GM12878 (cell line): Measurements from ENCODE around the gene SPRN. TPM values are rescaled to one million over a fixed set of nuclear protein-coding genes. Genes with fewer than 3 reads are reported as not detected.

Experiments
- ATAC-seq: fragments of 200-7000 bp; cut with Tn5 transposase; 3 replicates; pipeline ENCODE4 v1.9.1; 2020; ENCODE audit warnings: mild to moderate bottlenecking, moderate library complexity
- BruUV-seq: library from RNA; stranded (reverse); fragments of 400-500 nt; replicated peaks from 2 replicates; lab custom pipeline; 2021; lab: Mats Ljungman, UMichigan
- CTCF ChIA-PET: fragments of 300-600 bp; sonication (Branson Sonifier 250); formaldehyde crosslinking; extraction: SDS; loops from one replicate; lab custom pipeline; 2021; ENCODE audit warnings: inconsistent platforms; lab: Yijun Ruan, JAX
- POLR2A ChIA-PET: fragments of 350-600 bp; formaldehyde crosslinking; extraction: SDS; loops from one replicate; lab custom pipeline; 2021; ENCODE audit warnings: inconsistent platforms; lab: Charles Lee
- RAD21 ChIA-PET: fragments of 300-600 bp; sonication (Branson Sonifier 250); formaldehyde crosslinking; loops from one replicate; lab custom pipeline; 2023; ENCODE audit warnings: antibody characterized with exemption; ENCODE audit not compliant: unreplicated experiment; lab: Charles Lee
- SMC1A ChIA-PET: fragments of 300-600 bp; sonication (Branson Sonifier 250); formaldehyde crosslinking; loops from one replicate; lab custom pipeline; 2023; ENCODE audit not compliant: unreplicated experiment, uncharacterized antibody; lab: Charles Lee
- DNase-seq: peaks from one replicate; pipeline ENCODE4 v3.0.0-alpha.2; 2011; ENCODE audit warnings: low read depth, low spot score
- FAIRE-seq: peaks from 3 replicates; lab custom pipeline; 2011; peaks lifted over from hg19 to GRCh38; lab: Jason Lieb, UNC
- H2AFZ ChIP-seq: 2 replicates; pipeline ENCODE4 v1.6.0; 2011; ENCODE audit warnings: low read depth, low read length, control low read depth; ENCODE audit not compliant: control insufficient read depth
- H3K27ac ChIP-seq: 2 replicates; pipeline ENCODE4 v1.5.1; 2011; ENCODE audit warnings: control low read depth; ENCODE audit not compliant: control insufficient read depth, insufficient read depth
- H3K27me3 ChIP-seq, 2 experiments: replicated peaks in 1 of 2; 2 replicates each; pipeline versions ENCODE4 v1.6.0 to v1.6.1; 2011; ENCODE audit warnings: low read length in 1 of 2; ENCODE audit not compliant: control insufficient read depth in 2 of 2, insufficient read depth in 2 of 2
- H3K36me3 ChIP-seq, 2 experiments: 2 replicates each; pipeline ENCODE4 v1.5.1; 2011; ENCODE audit warnings: low read length in 1 of 2; ENCODE audit not compliant: control insufficient read depth in 2 of 2, insufficient read depth in 2 of 2
- H3K4me1 ChIP-seq: 2 replicates; pipeline ENCODE4 v1.6.1; 2011; ENCODE audit warnings: mild to moderate bottlenecking, low read length, moderate library complexity, mixed read lengths; ENCODE audit not compliant: control insufficient read depth, insufficient read depth
- H3K4me2 ChIP-seq: 2 replicates; pipeline ENCODE4 v1.6.0; 2011; ENCODE audit warnings: control low read depth; ENCODE audit not compliant: control insufficient read depth, insufficient read depth
- H3K4me3 ChIP-seq: fragments of 200-600 bp; sonication (generic); 2 replicates; pipeline ENCODE4 v1.5.1; 2016
- H3K79me2 ChIP-seq: 2 replicates; pipeline ENCODE4 v1.6.0; 2011; ENCODE audit warnings: low read length; ENCODE audit not compliant: control insufficient read depth, insufficient read depth
- H3K9ac ChIP-seq: 2 replicates; pipeline ENCODE4 v1.8.0; 2011; ENCODE audit warnings: low read length, control low read depth, mixed read lengths; ENCODE audit not compliant: control insufficient read depth, insufficient read depth
- H3K9me3 ChIP-seq: replicated peaks from 3 replicates; pipeline ENCODE4 v1.5.1; 2011; ENCODE audit warnings: mild to moderate bottlenecking, low read length; ENCODE audit not compliant: control insufficient read depth, insufficient read depth
- H4K20me1 ChIP-seq: 2 replicates; pipeline ENCODE4 v1.6.0; 2011; ENCODE audit not compliant: control insufficient read depth, insufficient read depth
- FOXM1 ChIP-seq: IDR thresholded peaks from 2 replicates; pipeline ENCODE4 v1.6.1; 2012; ENCODE audit warnings: low read depth, mild to moderate bottlenecking, inconsistent platforms, low read length, moderate library complexity
- JUNB ChIP-seq: IDR thresholded peaks from 2 replicates; pipeline ENCODE4 v1.6.1; 2016; ENCODE audit warnings: antibody characterized with exemption, mild to moderate bottlenecking
- MTA2 ChIP-seq: fragments of 450-650 bp; IDR thresholded peaks from 2 replicates; pipeline ENCODE4 v1.6.1; 2016; ENCODE audit warnings: low read depth, mild to moderate bottlenecking, moderate library complexity
- NFIC ChIP-seq: IDR thresholded peaks from 2 replicates; pipeline ENCODE4 v1.6.1; 2012; ENCODE audit warnings: low read depth, mild to moderate bottlenecking, inconsistent platforms, low read length, moderate library complexity
- NFYA ChIP-seq: IDR thresholded peaks from 2 replicates; pipeline ENCODE4 v1.6.1; 2011; ENCODE audit warnings: low read depth, mild to moderate bottlenecking, low read length, improper control_type of control experiment, borderline replicate concordance
- PML ChIP-seq: IDR thresholded peaks from 2 replicates; pipeline ENCODE4 v1.6.1; 2012; ENCODE audit warnings: low read length, inconsistent platforms
- POU2F2 ChIP-seq: IDR thresholded peaks from 3 replicates; pipeline ENCODE4 v1.6.1; 2011; ENCODE audit warnings: low read depth, mild to moderate bottlenecking, low read length, borderline replicate concordance
- RUNX3 ChIP-seq: IDR thresholded peaks from 2 replicates; pipeline ENCODE4 v1.6.1; 2012; ENCODE audit warnings: low read length, inconsistent platforms
- SIX5 ChIP-seq: IDR thresholded peaks from 2 replicates; pipeline ENCODE4 v1.6.1; 2011; ENCODE audit warnings: mild to moderate bottlenecking, low read depth, low read length, moderate library complexity; ENCODE audit not compliant: severe bottlenecking
- SMARCA5 ChIP-seq: fragments of 450-650 bp; IDR thresholded peaks from 2 replicates; pipeline ENCODE4 v1.6.1; 2017; ENCODE audit warnings: mild to moderate bottlenecking
- WGBS: methylation state at CpG from one replicate; pipeline ENCODE4 v1.1.6; 2016; ENCODE audit warnings: low lambda C conversion rate; ENCODE audit not compliant: insufficient replicate concordance, insufficient coverage; ENCODE audit errors: missing lambda C conversion rate; 5-methylcytosine and 5-hydroxymethylcytosine counted together
- in situ Hi-C: fragments of 300-500 bp; cut with MboI; formaldehyde crosslinking; loops from 9 replicates; pipeline ENCODE4 v1.14.3; 2018; ENCODE audit warnings: mixed read lengths
- intact Hi-C: fragments of 100-400 bp; cut with micrococcal nuclease; formaldehyde crosslinking; loops from one replicate; pipeline ENCODE4 v1.14.2; 2022; ENCODE audit not compliant: unreplicated experiment
- polyA plus RNA-seq, 11 experiments: library from polyadenylated mRNA; depleted of rRNA in 4 of 11; unstranded in 6 of 11; stranded (reverse) in 5 of 11; fragments of >200 nt; fragmentation: Nextera tagmentation in 4 of 11; fragmentation: Illumina TruSeq in 1 of 11; extraction: Ambion mirVana in 4 of 11; extraction: Trizol in 1 of 11; gene quantifications; 1 replicate in 1 of 11; 2 replicates in 10 of 11; pipeline versions ENCODE4 v1.2.1 to v1.2.3, GENCODE V29; 2011 to 2016; ENCODE audit warnings: inconsistent platforms in 2 of 11, missing spikeins in 2 of 11, low read depth in 1 of 11
- total RNA-seq, 4 experiments: library from RNA; depleted of rRNA in 3 of 4; stranded (reverse); fragments of >200 nt in 3 of 4; fragmentation: Illumina TruSeq in 1 of 4; extraction: Trizol in 1 of 4; gene quantifications; 2 replicates each; pipeline versions ENCODE4 v1.2.1 to v1.2.3, GENCODE V29; 2013 to 2021
- TF ChIP-seq, protein P1 (sequence below): fragments of 450-650 bp; IDR thresholded peaks from 2 replicates; pipeline ENCODE4 v1.6.1; 2016; ENCODE audit warnings: mild to moderate bottlenecking
- TF ChIP-seq, protein P2 (sequence below): fragments of 450-650 bp; IDR thresholded peaks from 2 replicates; pipeline ENCODE4 v1.6.1; 2017; ENCODE audit warnings: low read depth, mild to moderate bottlenecking, moderate library complexity
- TF ChIP-seq, protein P3 (sequence below): IDR thresholded peaks from 2 replicates; pipeline ENCODE4 v1.6.1; 2012; ENCODE audit warnings: mild to moderate bottlenecking, low read depth, low read length
- TF ChIP-seq, protein P4 (sequence below): IDR thresholded peaks from 2 replicates; pipeline ENCODE4 v1.6.1; 2012; ENCODE audit warnings: low read length, inconsistent platforms

The SPRN gene
- total and polyA plus RNA-seq, 10 of the 15 experiments (the other 5 are each of a cell fraction or from before 2014, with no cell fraction given): 0.03 to 0.96 (median 0.46) TPM; not detected in 6

DNA sequence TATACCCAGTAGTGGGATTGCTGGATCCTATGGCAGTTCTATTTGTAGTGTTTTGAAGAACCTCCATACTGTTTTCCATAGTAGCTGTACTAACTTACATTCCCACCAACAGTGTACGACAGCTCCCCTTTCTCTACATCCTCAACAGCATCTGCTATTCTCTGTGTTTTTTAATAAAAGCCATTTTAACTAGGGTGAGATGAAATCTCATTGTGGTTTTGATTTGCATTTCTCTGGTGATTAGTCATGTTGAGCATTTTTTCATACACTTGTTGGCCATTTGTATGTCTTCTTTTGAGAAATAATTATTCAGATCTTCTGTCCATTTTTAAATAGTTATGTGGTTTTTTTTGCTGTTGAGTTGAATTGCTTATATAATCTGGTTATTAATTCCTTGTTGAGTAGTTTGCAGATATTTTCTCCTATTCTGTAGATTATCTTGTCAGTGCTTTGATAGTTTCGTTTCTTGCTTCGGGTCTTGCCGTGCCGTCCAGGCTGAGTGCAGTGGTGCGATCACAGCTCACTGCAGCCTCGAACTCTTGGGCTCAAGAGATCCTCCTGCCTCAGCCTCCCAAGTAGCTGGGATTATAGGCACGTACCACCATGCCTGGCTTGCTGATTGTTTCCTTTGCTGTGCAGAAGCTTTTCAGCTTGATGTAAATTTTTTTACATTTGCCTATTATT is 18.4 kb downstream of the SPRN start:
- intact Hi-C loops (loop anchor here (2.0 kb wide), 1 partner anchor 17 kb away; no protein-coding TSS in a partner anchor), in situ Hi-C loops (no loop called here)
- H3K27ac ChIP-seq: peak overlapping the region; percentile 64
- 3% methylated on average over 8 of the region's 8 CpGs for WGBS
- DNase-seq (no peak), ATAC-seq (peak; percentile 68), FAIRE-seq (peak; percentile 97)
- CTCF ChIA-PET: interaction anchor here (1.2 kb wide), 1 partner anchor 76 kb away, joined by 6 read pairs; no protein-coding TSS in a partner anchor
- H3K27me3 ChIP-seq: no peaks in the 10 kb centered on the region
- peak overlapping the region; percentile 75 for H3K4me2 ChIP-seq
- no peaks in the 10 kb centered on the region for H4K20me1 ChIP-seq
- RAD21 ChIA-PET: interaction anchor here (0.7 kb wide), 1 partner anchor 92 kb away, joined by 4 read pairs; no protein-coding TSS in a partner anchor
- peaks cover 24% of the 10 kb centered on the region for H3K4me1 ChIP-seq
- POLR2A ChIA-PET: interaction anchor here (0.7 kb wide), 1 partner anchor 87 kb away, joined by 5 read pairs; no protein-coding TSS in a partner anchor
- peaks cover 22% of the 10 kb centered on the region for H3K9me3 ChIP-seq
- SMC1A ChIA-PET: interaction anchor here (1.4 to 1.9 kb wide), 3 partner anchors 14 to 44 kb away, joined by 3 to 4 read pairs (median 4); no protein-coding TSS in a partner anchor
- no peak overlapping the region for H2AFZ ChIP-seq
- BruUV-seq: no TSS peak
- peaks cover 5 to 36% of the 10 kb centered on the region in 2 experiments for H3K36me3 ChIP-seq
- no peak overlapping the region for H3K9ac ChIP-seq
- peaks cover 12% of the 10 kb centered on the region for H3K79me2 ChIP-seq
- 0 out of 2 replicates have a peak overlapping the region, but pooled peaks have one; percentile 25 for H3K4me3 ChIP-seq
- TF ChIP-seq NFYA (no peak), POU2F2 (peak; percentile 72; the same call in 1 of the 3 replicates), SIX5 (no peak), FOXM1 (peak; percentile 14; the same call in 1 of the 2 replicates), RUNX3 (peak; percentile 80), NFIC (peak; percentile 33; the same call in 1 of the 2 replicates), SMARCA5 (0 out of 2 replicates have a peak, but pooled peaks have one; percentile 16), MTA2 (peak; percentile 36; the same call in 1 of the 2 replicates), PML (0 out of 2 replicates have a peak, but pooled peaks have one; percentile 42), JUNB (peak; percentile 62)
- TF ChIP-seq, protein P1, sequence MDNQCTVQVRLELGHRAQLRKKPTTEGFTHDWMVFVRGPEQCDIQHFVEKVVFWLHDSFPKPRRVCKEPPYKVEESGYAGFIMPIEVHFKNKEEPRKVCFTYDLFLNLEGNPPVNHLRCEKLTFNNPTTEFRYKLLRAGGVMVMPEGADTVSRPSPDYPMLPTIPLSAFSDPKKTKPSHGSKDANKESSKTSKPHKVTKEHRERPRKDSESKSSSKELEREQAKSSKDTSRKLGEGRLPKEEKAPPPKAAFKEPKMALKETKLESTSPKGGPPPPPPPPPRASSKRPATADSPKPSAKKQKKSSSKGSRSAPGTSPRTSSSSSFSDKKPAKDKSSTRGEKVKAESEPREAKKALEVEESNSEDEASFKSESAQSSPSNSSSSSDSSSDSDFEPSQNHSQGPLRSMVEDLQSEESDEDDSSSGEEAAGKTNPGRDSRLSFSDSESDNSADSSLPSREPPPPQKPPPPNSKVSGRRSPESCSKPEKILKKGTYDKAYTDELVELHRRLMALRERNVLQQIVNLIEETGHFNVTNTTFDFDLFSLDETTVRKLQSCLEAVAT: no peak
- TF ChIP-seq, protein P2, sequence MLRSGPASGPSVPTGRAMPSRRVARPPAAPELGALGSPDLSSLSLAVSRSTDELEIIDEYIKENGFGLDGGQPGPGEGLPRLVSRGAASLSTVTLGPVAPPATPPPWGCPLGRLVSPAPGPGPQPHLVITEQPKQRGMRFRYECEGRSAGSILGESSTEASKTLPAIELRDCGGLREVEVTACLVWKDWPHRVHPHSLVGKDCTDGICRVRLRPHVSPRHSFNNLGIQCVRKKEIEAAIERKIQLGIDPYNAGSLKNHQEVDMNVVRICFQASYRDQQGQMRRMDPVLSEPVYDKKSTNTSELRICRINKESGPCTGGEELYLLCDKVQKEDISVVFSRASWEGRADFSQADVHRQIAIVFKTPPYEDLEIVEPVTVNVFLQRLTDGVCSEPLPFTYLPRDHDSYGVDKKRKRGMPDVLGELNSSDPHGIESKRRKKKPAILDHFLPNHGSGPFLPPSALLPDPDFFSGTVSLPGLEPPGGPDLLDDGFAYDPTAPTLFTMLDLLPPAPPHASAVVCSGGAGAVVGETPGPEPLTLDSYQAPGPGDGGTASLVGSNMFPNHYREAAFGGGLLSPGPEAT: no peak
- TF ChIP-seq, protein P3, sequence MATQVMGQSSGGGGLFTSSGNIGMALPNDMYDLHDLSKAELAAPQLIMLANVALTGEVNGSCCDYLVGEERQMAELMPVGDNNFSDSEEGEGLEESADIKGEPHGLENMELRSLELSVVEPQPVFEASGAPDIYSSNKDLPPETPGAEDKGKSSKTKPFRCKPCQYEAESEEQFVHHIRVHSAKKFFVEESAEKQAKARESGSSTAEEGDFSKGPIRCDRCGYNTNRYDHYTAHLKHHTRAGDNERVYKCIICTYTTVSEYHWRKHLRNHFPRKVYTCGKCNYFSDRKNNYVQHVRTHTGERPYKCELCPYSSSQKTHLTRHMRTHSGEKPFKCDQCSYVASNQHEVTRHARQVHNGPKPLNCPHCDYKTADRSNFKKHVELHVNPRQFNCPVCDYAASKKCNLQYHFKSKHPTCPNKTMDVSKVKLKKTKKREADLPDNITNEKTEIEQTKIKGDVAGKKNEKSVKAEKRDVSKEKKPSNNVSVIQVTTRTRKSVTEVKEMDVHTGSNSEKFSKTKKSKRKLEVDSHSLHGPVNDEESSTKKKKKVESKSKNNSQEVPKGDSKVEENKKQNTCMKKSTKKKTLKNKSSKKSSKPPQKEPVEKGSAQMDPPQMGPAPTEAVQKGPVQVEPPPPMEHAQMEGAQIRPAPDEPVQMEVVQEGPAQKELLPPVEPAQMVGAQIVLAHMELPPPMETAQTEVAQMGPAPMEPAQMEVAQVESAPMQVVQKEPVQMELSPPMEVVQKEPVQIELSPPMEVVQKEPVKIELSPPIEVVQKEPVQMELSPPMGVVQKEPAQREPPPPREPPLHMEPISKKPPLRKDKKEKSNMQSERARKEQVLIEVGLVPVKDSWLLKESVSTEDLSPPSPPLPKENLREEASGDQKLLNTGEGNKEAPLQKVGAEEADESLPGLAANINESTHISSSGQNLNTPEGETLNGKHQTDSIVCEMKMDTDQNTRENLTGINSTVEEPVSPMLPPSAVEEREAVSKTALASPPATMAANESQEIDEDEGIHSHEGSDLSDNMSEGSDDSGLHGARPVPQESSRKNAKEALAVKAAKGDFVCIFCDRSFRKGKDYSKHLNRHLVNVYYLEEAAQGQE: no peak
- TF ChIP-seq, protein P4, sequence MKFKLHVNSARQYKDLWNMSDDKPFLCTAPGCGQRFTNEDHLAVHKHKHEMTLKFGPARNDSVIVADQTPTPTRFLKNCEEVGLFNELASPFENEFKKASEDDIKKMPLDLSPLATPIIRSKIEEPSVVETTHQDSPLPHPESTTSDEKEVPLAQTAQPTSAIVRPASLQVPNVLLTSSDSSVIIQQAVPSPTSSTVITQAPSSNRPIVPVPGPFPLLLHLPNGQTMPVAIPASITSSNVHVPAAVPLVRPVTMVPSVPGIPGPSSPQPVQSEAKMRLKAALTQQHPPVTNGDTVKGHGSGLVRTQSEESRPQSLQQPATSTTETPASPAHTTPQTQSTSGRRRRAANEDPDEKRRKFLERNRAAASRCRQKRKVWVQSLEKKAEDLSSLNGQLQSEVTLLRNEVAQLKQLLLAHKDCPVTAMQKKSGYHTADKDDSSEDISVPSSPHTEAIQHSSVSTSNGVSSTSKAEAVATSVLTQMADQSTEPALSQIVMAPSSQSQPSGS: 0 out of 2 replicates have a peak, but pooled peaks have one; percentile 18
